OCI-LY1 (cell line): ENCODE data around the gene CPHXL2.

Experiments used
- H2AFZ ChIP-seq: fragments of 200-600 bp; sonication (generic), shearing (Covaris generic); 2 replicates; pipeline ENCODE4 v1.6.0; 2014; ENCODE audit warnings: antibody characterized with exemption, mild to moderate bottlenecking, low read length
- H3F3A ChIP-seq: fragments of 200-600 bp; sonication (generic), shearing (Covaris generic); 2 replicates; pipeline ENCODE4 v1.6.0; 2014; ENCODE audit warnings: mild to moderate bottlenecking, antibody characterized with exemption, low read length, moderate library complexity; ENCODE audit not compliant: insufficient read depth
- H3K27ac ChIP-seq: fragments of 200-600 bp; sonication (generic); 2 replicates; pipeline ENCODE4 v1.5.1; 2014; ENCODE audit warnings: low read length, mixed run types, mild to moderate bottlenecking, low read depth; ENCODE audit not compliant: poor library complexity, severe bottlenecking
- H3K27me3 ChIP-seq: fragments of 200-600 bp; sonication (generic); 2 replicates; pipeline ENCODE4 v1.6.0; 2014; ENCODE audit warnings: antibody characterized with exemption, mild to moderate bottlenecking, low read length, moderate library complexity; ENCODE audit not compliant: insufficient read depth
- H3K36me3 ChIP-seq: fragments of 200-600 bp; sonication (generic); 2 replicates; pipeline ENCODE4 v1.6.1; 2014; ENCODE audit warnings: mild to moderate bottlenecking, antibody characterized with exemption, low read length, moderate library complexity, mixed read lengths; ENCODE audit not compliant: insufficient read depth
- H3K4me1 ChIP-seq: fragments of 200-600 bp; sonication (generic); 2 replicates; pipeline ENCODE4 v1.5.1; 2014; ENCODE audit warnings: mild to moderate bottlenecking, low read length, moderate library complexity; ENCODE audit not compliant: insufficient read depth, severe bottlenecking
- H3K4me2 ChIP-seq: fragments of 200-600 bp; sonication (generic), shearing (Covaris generic); 2 replicates; pipeline ENCODE4 v1.6.1; 2014; ENCODE audit warnings: low read length
- H3K4me3 ChIP-seq: fragments of 200-600 bp; sonication (generic); 2 replicates; pipeline ENCODE4 v1.5.1; 2014; ENCODE audit warnings: low read length, low read depth, mild to moderate bottlenecking, mixed read lengths; ENCODE audit not compliant: poor library complexity, severe bottlenecking
- H3K79me2 ChIP-seq: fragments of 200-600 bp; shearing (Covaris generic); 2 replicates; pipeline ENCODE4 v1.6.1; 2016; ENCODE audit warnings: mixed run types, low read length, mixed read lengths; ENCODE audit not compliant: insufficient read depth
- H3K9ac ChIP-seq: fragments of 200-600 bp; sonication (generic), shearing (Covaris generic); 2 replicates; pipeline ENCODE4 v1.6.1; 2014; ENCODE audit warnings: mild to moderate bottlenecking, low read length, mixed read lengths
- H3K9me2 ChIP-seq: fragments of 200-600 bp; sonication (generic), shearing (Covaris generic); 2 replicates; pipeline ENCODE4 v1.6.1; 2014; ENCODE audit warnings: low read depth, mild to moderate bottlenecking, low read length, mixed read lengths
- H3K9me3 ChIP-seq: fragments of 200-600 bp; shearing (Covaris generic); 2 replicates; pipeline ENCODE4 v1.6.1; 2014; ENCODE audit warnings: low read length, mixed read lengths
- H4K20me1 ChIP-seq: fragments of 200-600 bp; sonication (generic), shearing (Covaris generic); 2 replicates; pipeline ENCODE4 v1.6.0; 2016; ENCODE audit warnings: mild to moderate bottlenecking, low read length; ENCODE audit not compliant: insufficient read depth
- EZH2 ChIP-seq: fragments of 200-600 bp; sonication (generic), shearing (Covaris generic); IDR thresholded peaks from 2 replicates; pipeline ENCODE4 v1.8.0; 2017; ENCODE audit warnings: borderline replicate concordance, mixed run types, mild to moderate bottlenecking, antibody characterized with exemption, low read length, moderate library complexity, mixed read lengths
- TF ChIP-seq, protein P1 (sequence below): fragments of 200-600 bp; sonication (generic), shearing (Covaris generic); IDR thresholded peaks from 2 replicates; pipeline ENCODE4 v1.5.1; 2017; ENCODE audit warnings: mild to moderate bottlenecking, antibody characterized with exemption, low read length, moderate library complexity, mixed read lengths

CPHXL2 gene

GRCh38 chr16:75695708-75696107 lies 18.9 kb upstream of the CPHXL2 start:
- Histone ChIP-seq H3K4me1 (no peaks in the 10 kb centered on the region), H3F3A (no peaks in the 10 kb centered on the region)
- TF ChIP-seq, protein P1, sequence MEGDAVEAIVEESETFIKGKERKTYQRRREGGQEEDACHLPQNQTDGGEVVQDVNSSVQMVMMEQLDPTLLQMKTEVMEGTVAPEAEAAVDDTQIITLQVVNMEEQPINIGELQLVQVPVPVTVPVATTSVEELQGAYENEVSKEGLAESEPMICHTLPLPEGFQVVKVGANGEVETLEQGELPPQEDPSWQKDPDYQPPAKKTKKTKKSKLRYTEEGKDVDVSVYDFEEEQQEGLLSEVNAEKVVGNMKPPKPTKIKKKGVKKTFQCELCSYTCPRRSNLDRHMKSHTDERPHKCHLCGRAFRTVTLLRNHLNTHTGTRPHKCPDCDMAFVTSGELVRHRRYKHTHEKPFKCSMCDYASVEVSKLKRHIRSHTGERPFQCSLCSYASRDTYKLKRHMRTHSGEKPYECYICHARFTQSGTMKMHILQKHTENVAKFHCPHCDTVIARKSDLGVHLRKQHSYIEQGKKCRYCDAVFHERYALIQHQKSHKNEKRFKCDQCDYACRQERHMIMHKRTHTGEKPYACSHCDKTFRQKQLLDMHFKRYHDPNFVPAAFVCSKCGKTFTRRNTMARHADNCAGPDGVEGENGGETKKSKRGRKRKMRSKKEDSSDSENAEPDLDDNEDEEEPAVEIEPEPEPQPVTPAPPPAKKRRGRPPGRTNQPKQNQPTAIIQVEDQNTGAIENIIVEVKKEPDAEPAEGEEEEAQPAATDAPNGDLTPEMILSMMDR = peak; percentile 27; the same call in 1 of the 2 replicates
- no peak for TF ChIP-seq EZH2

GRCh38 chr16:75687361-75687760 lies 10.6 kb upstream of the CPHXL2 start:
- no peak overlapping the region for H3K9ac ChIP-seq
- 0 out of 2 replicates have a peak, but pooled peaks cover 2% of the 10 kb centered on the region for H3K9me3 ChIP-seq
- H3F3A ChIP-seq = no peaks in the 10 kb centered on the region
- H3K27ac ChIP-seq = no peak overlapping the region
- H3K79me2 ChIP-seq = no peaks in the 10 kb centered on the region
- no peaks in the 10 kb centered on the region for H3K4me1 ChIP-seq
- no peaks in the 10 kb centered on the region; the same call in 1 of the 2 replicates for H3K36me3 ChIP-seq
- no peaks in the 10 kb centered on the region for H3K9me2 ChIP-seq
- TF ChIP-seq, protein P1 = no peak
- no peak for TF ChIP-seq EZH2
- no peaks in the 10 kb centered on the region for H4K20me1 ChIP-seq
- no peak overlapping the region for H2AFZ ChIP-seq
- no peak overlapping the region for H3K4me2 ChIP-seq
- no peaks in the 10 kb centered on the region for H3K27me3 ChIP-seq
- no peak overlapping the region for H3K4me3 ChIP-seq

More at GRCh38 chr16:75695708-75696107, 18.9 kb upstream of the CPHXL2 start:
- Histone ChIP-seq H3K4me3 (no peak overlapping the region), H3K79me2 (no peaks in the 10 kb centered on the region), H3K36me3 (no peaks in the 10 kb centered on the region), H3K27me3 (no peaks in the 10 kb centered on the region), H3K9me2 (no peaks in the 10 kb centered on the region), H4K20me1 (no peaks in the 10 kb centered on the region), H3K4me2 (no peak overlapping the region), H3K9ac (no peak overlapping the region), H3K9me3 (no peaks in the 10 kb centered on the region), H2AFZ (no peak overlapping the region), H3K27ac (no peak overlapping the region)

DNA sequence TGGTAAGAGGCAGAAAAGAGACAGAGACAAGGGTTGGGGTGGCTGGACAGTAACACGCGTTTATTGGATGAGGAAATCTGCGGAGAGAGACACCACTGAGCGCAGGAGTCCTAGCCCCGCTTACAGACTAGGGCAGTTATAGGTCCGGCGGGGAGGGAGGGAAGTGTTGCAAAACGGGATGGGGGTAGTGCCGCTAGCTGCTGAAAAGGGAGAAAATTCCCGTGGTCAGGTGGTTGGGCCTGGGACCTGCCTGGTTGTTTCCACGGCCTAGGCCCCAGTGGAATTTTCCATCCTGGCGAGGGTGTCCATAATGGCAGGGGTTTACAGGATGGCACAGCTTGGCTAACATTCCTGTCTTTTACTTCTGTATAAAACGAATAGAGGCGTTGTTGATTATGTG lies 5.5 kb upstream of the CPHXL2 start:
- no peak for TF ChIP-seq EZH2
- Histone ChIP-seq H3F3A (no peaks in the 10 kb centered on the region), H3K9me3 (0 out of 2 replicates have a peak, but pooled peaks cover 2% of the 10 kb centered on the region), H3K4me3 (no peak overlapping the region), H3K4me1 (no peaks in the 10 kb centered on the region), H4K20me1 (no peaks in the 10 kb centered on the region), H3K36me3 (no peaks in the 10 kb centered on the region; the same call in 1 of the 2 replicates), H3K27ac (no peak overlapping the region), H3K4me2 (no peak overlapping the region), H3K79me2 (no peaks in the 10 kb centered on the region), H3K27me3 (no peaks in the 10 kb centered on the region), H3K9me2 (no peaks in the 10 kb centered on the region), H2AFZ (no peak overlapping the region), H3K9ac (no peak overlapping the region)

DNA sequence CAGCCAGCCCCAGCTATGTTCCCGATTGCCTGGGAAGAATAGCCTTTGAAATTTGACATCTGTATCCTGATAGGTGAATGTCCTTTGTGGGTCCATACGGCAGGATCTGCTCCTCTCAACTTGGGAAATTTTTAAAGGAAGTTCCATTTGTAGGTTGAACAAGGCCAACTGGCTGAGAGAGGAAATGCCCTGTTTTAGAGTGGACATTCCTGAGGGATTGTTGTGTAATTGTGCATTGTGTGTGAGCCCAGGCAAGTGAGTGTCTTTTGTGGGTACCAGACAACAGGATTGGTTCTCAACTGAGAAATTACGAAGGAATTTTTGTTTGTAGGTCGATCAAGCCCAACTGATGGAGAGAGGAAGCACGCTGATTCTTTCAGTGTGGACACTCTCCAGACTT lies 2.6 kb upstream of the CPHXL2 start:
- TF ChIP-seq, protein P1 = no peak
- TF ChIP-seq EZH2 = no peak
- no peak overlapping the region for H3K9ac ChIP-seq

More for the DNA sequence above, 2.6 kb upstream of the CPHXL2 start:
- Histone ChIP-seq H4K20me1 (no peaks in the 10 kb centered on the region), H3F3A (no peaks in the 10 kb centered on the region), H3K27ac (no peak overlapping the region), H3K9me2 (no peaks in the 10 kb centered on the region), H3K9me3 (no peaks in the 10 kb centered on the region), H3K4me3 (no peak overlapping the region), H3K4me1 (no peaks in the 10 kb centered on the region), H3K79me2 (no peaks in the 10 kb centered on the region), H3K27me3 (no peaks in the 10 kb centered on the region), H3K4me2 (no peak overlapping the region), H2AFZ (no peak overlapping the region), H3K36me3 (no peaks in the 10 kb centered on the region)
